GM18951 (cell line): ENCODE data around the gene TNFRSF1A.
"Not testable (repeated sequence)": the region's sequence is repeated elsewhere in the genome, so short reads cannot be mapped to it uniquely, and the experiment has no call there.

Experiments
- POLR2A ChIP-seq: IDR thresholded peaks from 4 replicates; pipeline ENCODE4 v1.6.1; 2011; ENCODE audit warnings: mild to moderate bottlenecking; ENCODE audit not compliant: insufficient read length, insufficient read depth; ENCODE audit errors: extremely low read depth
- in situ Hi-C: fragments of 300-500 bp; cut with MboI; formaldehyde crosslinking; loops from one replicate; pipeline ENCODE4 v1.12.0; 2022; ENCODE audit warnings: low sequenced_read_pairs, mixed read lengths, inconsistent platforms; ENCODE audit not compliant: unreplicated experiment

TNFRSF1A gene

DNA sequence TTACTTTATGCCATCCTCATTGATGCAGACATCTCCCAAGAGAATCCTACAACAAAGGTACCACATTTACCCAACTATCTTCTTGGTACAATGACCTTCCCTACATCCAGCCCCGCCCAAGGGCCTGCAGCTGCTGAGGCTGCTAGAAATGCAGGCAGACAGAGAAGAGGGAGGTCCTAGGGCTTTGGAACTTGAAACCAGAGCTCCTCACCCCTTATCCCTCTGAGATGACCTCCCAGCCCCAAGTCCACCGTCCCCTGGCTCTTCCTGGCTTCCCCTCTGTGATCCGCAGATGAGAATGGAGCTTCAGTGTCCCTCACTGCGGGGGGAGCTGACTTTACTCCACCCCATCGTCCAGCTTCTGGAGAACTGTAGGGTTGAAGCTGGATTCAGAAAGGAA lies 1.6 kb upstream of the TNFRSF1A start:
- TF ChIP-seq POLR2A: no peak
- in situ Hi-C loops: no loop called here

DNA sequence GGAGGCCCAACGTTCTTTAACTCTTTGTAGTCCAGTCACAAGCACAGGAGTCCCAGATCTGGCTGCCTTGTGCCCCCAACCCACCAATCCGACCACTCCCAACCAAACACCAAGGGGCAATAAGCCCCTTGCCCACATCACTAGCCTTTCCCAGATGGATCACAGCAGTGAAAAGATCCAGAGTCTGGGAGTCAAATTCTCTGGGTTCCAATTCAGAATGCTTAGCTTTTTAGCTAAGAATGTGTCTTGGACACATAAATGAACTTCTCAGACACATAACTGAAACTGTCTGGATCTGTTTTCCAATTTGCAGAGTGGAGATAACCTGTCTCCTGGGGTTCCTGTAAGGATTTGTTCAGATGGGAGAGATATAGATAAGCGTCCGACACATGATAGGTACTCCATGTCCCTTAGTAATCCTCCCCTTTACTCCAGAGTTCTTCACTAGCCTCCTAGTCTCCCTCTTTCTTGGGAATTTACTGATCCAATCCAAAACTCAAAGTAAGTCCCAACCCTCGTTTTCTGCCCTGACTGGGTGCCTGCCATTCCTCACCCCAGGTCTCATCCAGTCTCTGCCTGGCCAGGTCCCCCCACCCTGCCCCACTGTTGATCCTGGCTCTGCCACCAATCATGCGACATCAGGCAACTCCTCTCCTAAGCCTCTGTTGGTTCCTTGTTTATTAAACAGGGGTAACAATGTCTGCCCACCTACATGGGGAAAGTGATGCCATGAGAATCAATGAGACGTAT lies 439 bp upstream of the TNFRSF1A start:
- in situ Hi-C loops: no loop called here
- TF ChIP-seq POLR2A: no peak

DNA sequence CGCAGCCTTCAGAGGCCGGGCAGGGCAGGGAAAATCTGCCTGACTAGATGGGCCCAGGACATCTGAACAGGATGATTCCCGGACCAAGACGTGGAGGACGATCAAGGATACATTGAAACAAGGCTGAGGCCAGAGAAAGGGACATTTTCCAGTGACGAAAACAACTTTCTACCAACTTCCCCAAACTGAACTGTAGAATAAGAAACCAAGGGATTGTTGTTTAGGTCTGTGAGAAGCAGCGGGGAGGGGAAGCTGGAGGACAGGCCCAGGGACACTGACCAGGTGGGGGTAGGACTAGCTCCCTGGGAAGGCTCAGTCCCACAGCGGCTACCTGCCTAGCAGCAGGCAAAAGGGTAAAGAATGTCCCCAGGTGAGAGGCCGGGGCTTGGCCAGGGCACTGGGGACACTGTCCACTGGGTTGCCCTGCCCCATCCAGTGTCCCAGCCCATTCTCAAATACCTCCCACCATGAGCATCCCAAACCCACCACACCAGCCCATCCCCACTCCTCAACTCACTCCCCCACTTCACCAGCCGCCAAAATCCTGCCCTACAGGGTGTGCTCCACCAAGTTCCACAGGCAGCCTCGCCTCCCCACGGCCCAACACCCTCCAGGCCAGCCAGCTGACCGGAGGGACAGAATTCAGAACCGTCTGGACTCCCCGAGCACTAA lies 995 bp downstream of the TNFRSF1A start:
- no peak for TF ChIP-seq POLR2A
- in situ Hi-C loops: no loop called here

DNA sequence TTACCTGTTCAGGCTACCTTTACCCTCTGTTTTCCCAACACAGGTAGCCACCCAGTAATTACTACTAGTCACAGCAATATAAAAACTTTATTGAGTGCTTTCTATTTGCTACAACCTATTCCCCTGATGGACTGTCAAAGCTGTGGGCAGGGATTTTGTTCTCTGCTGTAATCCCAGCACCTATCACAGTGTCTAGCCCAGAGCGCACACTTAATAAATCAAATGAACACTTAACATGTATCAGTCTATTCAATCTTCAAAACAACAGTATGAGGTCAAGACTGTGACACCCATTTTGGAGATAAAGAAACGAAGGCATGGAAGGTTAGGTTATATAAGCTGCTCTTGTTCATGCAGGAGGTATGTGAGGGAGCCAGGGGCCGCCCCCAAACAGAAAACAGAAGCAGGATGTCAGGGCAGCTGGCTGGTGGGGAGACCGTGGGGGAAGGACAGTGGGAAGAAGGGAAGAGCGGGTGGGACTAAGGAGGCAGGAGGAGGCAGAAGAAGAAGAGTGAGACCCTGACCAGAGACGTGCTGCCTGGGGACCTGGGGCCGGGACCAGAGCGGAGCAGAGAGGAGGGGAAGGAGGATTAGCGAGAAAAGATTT lies 1.7 kb downstream of the TNFRSF1A start:
- TF ChIP-seq POLR2A: no peak
- in situ Hi-C loops: no loop called here

DNA sequence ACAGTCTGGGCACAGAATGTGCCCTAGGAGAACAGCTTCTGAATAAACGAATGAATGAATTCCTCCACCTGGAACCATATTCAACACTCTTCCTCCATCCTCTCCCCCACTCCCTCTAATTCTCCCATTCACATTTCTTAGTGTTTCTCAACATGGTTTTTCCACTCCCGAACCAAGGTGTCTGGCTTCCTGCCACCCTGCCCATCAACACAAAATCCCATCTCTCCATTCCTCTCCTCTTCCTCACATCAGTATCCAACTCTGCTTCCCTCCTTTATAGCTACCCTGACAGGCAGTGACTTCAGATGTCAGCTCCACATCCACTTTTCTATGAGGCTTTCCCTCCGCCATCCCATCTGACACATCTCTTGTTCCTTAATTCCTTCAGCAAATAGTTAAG lies 2.9 kb downstream of the TNFRSF1A start:
- no peak for TF ChIP-seq POLR2A
- in situ Hi-C loops: no loop called here

DNA sequence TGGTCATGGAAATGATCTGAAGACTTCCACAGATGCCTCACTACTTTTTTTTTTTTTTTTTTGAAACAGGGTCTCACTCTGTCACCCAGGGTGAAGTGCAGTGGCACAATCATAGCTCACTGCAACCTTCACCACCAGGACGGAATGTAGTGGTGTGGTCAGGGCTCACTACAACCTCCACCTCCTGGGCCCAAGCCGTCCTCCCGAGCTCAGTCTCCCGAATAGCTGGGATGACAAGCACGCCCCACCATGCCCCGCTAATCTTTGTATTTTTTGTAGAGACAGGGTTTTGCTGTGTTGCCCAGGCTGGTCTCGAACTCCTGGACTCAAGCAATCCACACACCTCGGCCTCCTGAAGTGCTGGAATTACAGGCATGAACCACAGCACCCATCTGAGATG lies 3.3 kb downstream of the TNFRSF1A start:
- in situ Hi-C loops: not testable (repeated sequence)

DNA sequence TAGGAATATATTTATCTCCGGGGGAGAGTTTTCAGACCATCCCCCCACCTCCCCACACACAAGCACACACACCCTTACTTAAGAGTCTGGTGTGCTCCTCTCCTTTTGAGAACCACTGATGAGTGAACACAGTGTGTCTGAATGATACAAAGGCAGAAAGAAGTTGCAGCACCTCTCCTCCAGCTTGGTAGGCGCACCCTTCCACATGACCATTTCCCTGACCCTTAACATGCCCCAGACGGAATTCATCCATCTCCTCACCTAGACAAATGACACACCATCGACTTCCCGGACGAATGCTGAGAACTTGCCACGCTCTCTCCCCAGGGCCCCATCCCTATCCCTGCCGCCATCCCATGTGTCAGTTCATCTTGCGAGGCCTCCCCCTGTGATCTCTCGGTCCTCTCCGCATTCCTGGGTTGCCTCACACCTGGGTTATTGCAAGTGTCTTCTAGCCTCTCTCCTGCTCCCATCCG lies 3.9 kb downstream of the TNFRSF1A start:
- no peak for TF ChIP-seq POLR2A
- in situ Hi-C loops: no loop called here

DNA sequence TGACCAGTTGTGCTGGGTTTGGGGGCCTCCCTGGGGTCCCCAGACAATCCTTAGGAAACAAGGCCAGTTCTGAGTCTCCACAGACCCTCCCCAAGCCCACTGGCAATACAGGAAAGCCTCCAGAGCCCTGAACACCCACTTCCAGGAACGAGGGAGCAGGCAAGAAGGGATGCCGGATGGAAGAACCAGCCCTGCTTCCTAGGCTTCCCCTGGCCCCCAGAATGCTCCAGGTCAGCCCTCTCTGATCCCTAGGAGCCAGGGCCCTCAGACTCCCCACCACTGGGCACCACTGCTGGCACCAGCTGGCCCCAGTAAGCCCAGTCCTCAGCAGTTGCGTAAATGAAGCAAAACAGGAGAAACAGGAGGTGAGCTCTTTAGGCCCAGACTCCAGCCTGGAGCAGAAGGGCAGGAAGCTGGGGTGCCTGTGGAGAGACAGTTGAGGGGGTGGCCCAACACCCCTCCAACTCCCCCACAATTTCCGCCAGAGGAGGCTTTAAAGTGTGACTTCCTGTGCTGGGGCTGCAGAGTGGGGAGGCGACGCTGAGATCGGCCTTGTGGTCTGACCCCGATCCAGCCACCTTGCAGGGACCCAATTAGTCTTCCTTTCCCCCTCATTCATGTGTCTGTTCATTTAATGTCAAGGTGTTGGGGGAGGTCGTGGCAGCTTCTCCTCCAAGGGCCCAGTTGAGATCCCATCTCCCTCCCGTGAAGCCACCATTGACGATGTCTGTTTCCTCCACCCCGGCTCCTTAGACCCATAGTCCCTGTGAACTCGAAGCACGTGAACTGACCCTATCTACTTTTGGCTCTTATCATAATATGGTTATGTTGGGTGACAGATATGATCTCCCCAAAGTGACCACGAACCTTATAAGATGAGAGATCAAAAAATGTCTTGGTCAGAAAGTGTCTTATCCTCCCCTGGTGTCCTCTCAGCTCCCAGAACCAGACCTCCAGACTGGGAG lies 4.7 kb downstream of the TNFRSF1A start:
- in situ Hi-C loops: no loop called here
- TF ChIP-seq POLR2A: peak; percentile 44

DNA sequence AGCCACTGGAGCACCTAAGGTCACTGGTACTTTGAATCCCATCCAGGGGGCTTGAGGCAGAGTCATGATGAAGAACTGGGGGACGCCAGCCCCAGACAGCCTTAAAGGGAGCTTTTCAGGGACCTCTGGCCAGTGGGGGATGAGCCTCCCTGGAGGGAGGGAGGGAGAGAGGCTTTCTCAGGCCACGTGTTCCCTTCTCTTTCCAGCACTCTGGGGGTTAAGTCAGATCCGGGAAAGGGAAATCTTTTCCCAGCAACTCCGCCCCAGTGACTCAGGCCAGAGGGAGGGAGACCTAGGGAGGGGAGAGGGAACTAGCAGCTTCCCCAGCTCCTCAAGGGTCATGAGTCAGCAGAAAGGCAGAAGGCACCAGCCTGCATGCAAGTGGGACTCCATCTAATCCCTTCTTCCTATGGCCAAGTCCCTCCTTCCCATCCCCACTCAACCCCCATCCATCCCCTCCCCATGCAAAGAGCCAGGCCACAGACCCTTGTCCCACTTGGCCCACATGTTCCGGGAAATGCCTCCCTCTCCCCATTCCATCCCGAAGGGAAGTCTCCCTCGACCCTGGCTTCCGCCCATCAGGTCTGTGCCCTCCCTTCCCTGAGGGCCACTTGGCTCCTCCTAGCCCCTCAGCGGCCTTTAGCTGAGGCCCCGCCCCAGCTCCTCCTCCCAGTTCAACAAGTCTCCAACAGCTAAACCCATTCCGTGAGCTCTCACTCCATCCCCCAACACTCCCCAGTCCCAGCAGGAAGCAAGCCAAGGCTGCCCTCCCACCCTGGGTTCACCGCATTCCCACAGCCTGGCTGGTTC lies 5.6 kb downstream of the TNFRSF1A start:
- TF ChIP-seq POLR2A: peak; percentile 34
- in situ Hi-C loops: no loop called here

DNA sequence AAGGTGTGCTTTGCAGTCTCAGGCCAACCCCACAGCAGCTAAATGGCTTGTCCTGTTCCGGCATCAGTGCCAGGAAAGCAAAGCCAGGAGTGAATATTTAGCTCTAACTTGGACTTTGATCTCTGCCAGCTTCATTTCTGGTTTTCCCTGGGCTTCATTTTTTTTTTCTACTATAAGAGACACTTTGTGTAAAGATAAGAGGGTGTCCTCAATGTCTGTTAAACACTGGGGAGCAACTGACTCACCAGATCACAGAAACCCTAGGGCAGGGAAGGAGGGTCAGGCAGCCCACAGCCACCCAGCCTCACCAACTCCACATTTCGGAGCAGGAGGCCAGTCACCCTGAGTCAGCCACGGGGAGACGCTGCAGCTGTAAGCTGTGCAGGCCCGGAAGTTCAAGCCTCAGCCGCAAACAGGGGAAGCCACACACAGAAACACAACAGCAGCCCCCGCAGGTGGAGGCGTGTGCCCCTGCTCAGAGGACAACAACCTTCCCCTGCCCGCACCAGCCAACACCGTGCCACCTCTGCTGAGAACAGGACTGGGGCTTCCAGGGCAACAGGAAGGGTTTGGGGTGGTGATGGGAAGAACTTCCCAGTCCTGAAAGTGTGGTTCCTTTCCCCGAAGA lies 6.3 kb downstream of the TNFRSF1A start:
- in situ Hi-C loops: no loop called here
- TF ChIP-seq POLR2A: peak; percentile 48

DNA sequence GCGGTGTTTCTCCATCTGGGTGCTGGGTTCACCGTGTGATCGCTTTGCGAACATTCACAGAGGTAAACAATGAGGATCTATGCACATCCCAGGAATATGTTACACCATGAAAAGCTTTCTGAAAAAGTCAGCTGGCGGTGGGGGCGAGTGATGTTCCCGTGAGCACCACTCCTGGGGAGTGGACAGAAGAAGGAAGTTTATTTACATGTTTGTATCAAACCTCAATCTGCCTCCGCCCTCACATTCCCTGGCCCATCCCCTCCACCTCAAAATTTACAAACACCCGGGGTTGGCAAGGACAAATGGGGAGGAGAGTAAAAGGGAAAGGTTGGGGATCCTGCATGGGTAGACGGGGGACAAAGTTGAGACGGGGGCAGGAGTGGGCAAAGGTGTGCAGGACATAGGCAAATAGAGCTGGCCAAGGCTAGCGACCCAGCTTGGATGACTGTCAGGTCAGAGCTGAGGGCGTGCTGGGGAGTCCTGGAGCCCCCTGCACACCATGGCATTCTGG lies 6.9 kb downstream of the TNFRSF1A start:
- in situ Hi-C loops: no loop called here
- TF ChIP-seq POLR2A: no peak

DNA sequence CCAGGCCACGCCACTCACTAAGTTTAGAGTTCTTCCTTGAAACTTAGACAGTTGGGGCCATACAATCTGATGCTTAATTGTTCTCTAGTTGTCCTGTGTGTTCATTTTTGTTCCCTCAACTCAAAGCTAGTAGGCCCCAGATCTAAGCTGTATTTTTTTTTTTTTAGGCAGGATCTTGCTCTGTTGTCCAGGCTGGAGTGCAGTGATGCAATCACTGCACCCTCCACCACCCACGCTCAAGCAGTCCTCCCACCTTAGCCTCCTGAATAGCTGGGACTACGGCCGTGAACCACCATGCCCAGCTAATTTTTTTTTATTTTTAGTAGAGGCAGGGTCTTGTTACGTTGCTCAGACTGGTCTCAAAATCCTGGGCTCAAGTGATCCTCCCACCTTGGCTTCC lies 7.5 kb downstream of the TNFRSF1A start:
- no peak for TF ChIP-seq POLR2A
- in situ Hi-C loops: no loop called here
